ENCODE measurements around the gene INTS2. TPM values are rescaled to one million over a fixed set of nuclear protein-coding genes. Genes with fewer than 3 reads are reported as not detected.

Gene INTS2
- total RNA-seq, 2 experiments from 2014 or later: 23.4 to 27.9 TPM

DNA sequence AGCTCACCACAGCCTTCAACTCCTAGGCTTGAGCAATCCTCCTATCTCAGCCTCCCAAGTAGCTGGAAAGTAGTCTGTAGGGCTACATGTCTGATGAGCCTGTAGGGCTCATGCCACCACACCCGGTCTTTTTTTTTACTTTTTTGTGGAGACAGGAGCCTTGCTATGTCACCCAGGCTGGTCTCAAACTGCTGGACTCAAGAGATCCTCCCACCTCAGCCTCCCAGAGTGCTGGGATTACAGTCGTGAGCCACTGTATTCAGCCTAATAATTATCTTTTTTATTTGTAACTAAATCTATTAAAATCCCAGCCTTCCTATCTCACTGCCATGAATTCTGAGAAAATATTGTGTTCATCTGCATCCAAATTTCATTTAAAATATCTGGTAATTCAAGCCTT is 79.5 kb downstream of the INTS2 start:
- ATAC-seq (no peak), DNase-seq (no peak)
- CTCF ChIA-PET: no interaction called here
- Mint-ChIP-seq H3K27me3 (no peaks in the 10 kb centered on the region), H3K4me1 (no peaks in the 10 kb centered on the region), H3K9me3 (ENCODE audit: low read depth) (no peaks in the 10 kb centered on the region), H3K36me3 (ENCODE audit: low read depth) (peaks cover 27% of the 10 kb centered on the region), H3K4me3 (no peak overlapping the region), H3K27ac (no peak overlapping the region)
- POLR2A ChIA-PET: interaction anchor here (0.7 kb wide), 1 partner anchor 238 kb away, joined by 5 read pairs; no protein-coding TSS in a partner anchor
- intact Hi-C loops (cut with DNase I, micrococcal nuclease): no loop called here

GRCh38 chr17:61847659-61848058 is 80.1 kb downstream of the INTS2 start:
- intact Hi-C loops (cut with DNase I, micrococcal nuclease): no loop called here
- H3K4me3 Mint-ChIP-seq: no peak overlapping the region
- H3K27me3 Mint-ChIP-seq: no peaks in the 10 kb centered on the region
- ChIA-PET POLR2A (interaction anchor here (0.7 kb wide), 1 partner anchor 238 kb away, joined by 5 read pairs; no protein-coding TSS in a partner anchor), CTCF (no interaction called here)
- DNase-seq: no peak
- no peak overlapping the region for H3K27ac Mint-ChIP-seq
- no peaks in the 10 kb centered on the region for H3K9me3 Mint-ChIP-seq (ENCODE audit: low read depth)
- no peaks in the 10 kb centered on the region for H3K4me1 Mint-ChIP-seq
- no peak for ATAC-seq
- peaks cover 27% of the 10 kb centered on the region for H3K36me3 Mint-ChIP-seq (ENCODE audit: low read depth)

DNA sequence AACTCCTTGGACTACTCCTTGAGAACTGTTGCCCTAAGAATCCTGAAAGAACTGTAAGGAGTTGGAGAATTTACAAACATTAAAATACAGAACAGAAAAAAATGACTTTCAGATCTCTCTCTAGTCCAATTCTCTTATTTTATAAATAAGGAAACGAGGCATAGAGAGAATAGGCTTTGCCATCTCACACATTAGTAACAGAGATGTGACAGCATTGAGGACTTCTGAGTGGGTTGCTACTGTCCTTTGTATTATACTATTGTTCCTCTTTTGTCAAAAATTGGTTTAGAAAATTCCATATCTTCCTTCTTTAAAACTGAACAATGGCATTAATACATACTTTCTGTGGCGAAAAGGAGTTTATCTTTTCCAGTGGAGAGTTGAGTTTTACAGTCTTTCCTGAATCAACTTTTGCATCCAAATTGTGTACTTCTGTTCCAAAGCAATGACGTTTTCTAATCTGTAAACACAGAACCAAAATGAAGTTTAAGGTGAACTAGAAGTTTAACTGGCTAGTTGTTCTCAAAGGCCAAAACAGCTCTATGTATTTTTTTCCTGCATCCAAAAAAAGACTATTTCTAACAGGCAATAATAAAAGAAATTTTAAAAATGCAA is 80.9 kb downstream of the INTS2 start:
- peaks cover 21% of the 10 kb centered on the region for H3K36me3 Mint-ChIP-seq (ENCODE audit: low read depth)
- H3K4me3 Mint-ChIP-seq: no peak overlapping the region
- intact Hi-C loops (cut with DNase I, micrococcal nuclease): no loop called here
- no peak for DNase-seq
- CTCF ChIA-PET: no interaction called here
- no peak overlapping the region for H3K27ac Mint-ChIP-seq
- POLR2A ChIA-PET: no interaction called here
- no peaks in the 10 kb centered on the region for H3K9me3 Mint-ChIP-seq (ENCODE audit: low read depth)
- no peaks in the 10 kb centered on the region for H3K27me3 Mint-ChIP-seq
- ATAC-seq: no peak
- no peaks in the 10 kb centered on the region for H3K4me1 Mint-ChIP-seq

DNA sequence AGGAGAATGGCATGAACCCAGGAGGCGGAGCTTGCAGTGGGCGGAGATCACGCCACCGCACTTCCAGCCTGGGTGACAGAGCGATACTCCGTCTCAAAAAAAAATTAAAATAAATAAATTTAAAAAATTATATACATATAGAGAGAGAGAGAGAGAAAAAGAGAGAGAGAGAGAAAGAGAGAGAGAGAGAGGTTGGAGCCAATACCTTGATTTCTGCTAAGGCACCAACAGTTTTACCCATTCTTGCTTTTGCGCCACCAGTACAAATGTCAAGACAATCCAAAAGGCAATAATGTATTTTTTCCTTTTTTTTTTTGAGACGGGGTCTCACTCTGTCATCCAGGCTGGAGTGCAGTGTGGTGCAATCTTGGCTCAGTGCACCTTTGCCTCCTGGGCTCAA is 81.7 kb downstream of the INTS2 start:
- ChIA-PET CTCF (no interaction called here), POLR2A (no interaction called here)
- Mint-ChIP-seq H3K4me1 (no peaks in the 10 kb centered on the region), H3K27me3 (no peaks in the 10 kb centered on the region), H3K9me3 (ENCODE audit: low read depth) (no peaks in the 10 kb centered on the region), H3K36me3 (ENCODE audit: low read depth) (peaks cover 21% of the 10 kb centered on the region), H3K27ac (no peak overlapping the region), H3K4me3 (no peak overlapping the region)
- ATAC-seq (no peak), DNase-seq (no peak)
- intact Hi-C loops (cut with DNase I, micrococcal nuclease): no loop called here

DNA sequence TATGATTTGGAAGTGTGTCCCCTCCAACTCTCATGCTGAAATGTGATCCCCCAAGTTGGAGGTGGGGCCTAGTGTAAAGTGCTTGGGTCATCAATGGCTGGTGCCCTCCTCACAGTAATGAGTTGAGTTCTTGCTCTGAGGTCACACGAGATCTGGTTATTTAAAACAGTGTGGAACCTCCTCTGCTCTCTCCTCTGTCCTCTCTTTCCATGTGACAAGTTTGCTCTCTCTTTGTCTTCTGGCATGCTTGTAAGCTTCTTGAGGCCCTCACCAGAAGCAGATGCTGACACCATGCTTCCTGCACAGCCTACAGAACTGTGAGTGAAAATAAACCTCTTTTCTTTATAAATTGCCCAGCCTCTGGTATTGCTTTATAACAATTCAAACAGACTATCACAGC is 84.3 kb downstream of the INTS2 start:
- ChIA-PET CTCF (no interaction called here), POLR2A (no interaction called here)
- DNase-seq (no peak), ATAC-seq (no peak)
- Mint-ChIP-seq H3K36me3 (ENCODE audit: low read depth) (peaks cover 21% of the 10 kb centered on the region), H3K4me3 (no peak overlapping the region), H3K9me3 (ENCODE audit: low read depth) (no peaks in the 10 kb centered on the region), H3K27me3 (no peaks in the 10 kb centered on the region), H3K4me1 (no peaks in the 10 kb centered on the region), H3K27ac (no peak overlapping the region)
- intact Hi-C loops (cut with DNase I, micrococcal nuclease): no loop called here

GRCh38 chr17:61842899-61843298 is 84.9 kb downstream of the INTS2 start:
- Mint-ChIP-seq H3K9me3 (ENCODE audit: low read depth) (no peaks in the 10 kb centered on the region), H3K4me3 (no peak overlapping the region), H3K27me3 (no peaks in the 10 kb centered on the region), H3K36me3 (ENCODE audit: low read depth) (peaks cover 21% of the 10 kb centered on the region), H3K27ac (no peak overlapping the region), H3K4me1 (no peaks in the 10 kb centered on the region)
- no peak for ATAC-seq
- ChIA-PET CTCF (no interaction called here), POLR2A (no interaction called here)
- no peak for DNase-seq
- intact Hi-C loops (cut with DNase I, micrococcal nuclease): no loop called here

DNA sequence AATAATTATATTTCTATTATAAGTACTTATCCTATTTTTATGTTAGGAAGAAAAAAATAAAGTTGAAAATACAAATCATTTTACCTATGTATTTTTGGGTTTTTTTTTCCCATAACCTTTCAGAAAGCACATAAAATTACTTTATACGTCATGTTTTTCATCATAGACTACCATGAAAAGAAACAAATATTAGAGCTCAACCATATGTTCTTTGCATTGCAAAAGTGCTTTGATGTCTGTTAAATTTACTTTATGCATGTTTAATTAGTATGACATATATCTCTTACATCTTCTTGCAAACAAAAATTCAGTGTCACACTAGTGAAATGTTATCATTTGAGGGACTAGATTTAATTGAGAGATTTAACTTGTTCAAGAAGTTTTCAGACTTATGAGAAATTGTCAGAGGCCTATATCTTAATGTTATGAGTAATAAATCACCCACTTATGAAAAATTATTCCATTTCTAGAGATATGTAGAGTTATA is 88.4 kb downstream of the INTS2 start:
- DNase-seq (no peak), ATAC-seq (no peak)
- CTCF ChIA-PET: interaction anchor here (0.5 to 1.2 kb wide), 3 partner anchors 10 to 268 kb away, joined by 3 to 5 read pairs (median 3); no protein-coding TSS in a partner anchor
- POLR2A ChIA-PET: interaction anchor here (0.6 kb wide), 1 partner anchor 219 kb away, joined by 3 read pairs; no protein-coding TSS in a partner anchor
- H3K27me3 Mint-ChIP-seq: no peaks in the 10 kb centered on the region
- intact Hi-C loops (cut with DNase I, micrococcal nuclease): no loop called here
- no peaks in the 10 kb centered on the region for H3K4me1 Mint-ChIP-seq
- H3K36me3 Mint-ChIP-seq (ENCODE audit: low read depth): peaks cover 6% of the 10 kb centered on the region
- no peak overlapping the region for H3K4me3 Mint-ChIP-seq
- no peak overlapping the region for H3K27ac Mint-ChIP-seq
- no peaks in the 10 kb centered on the region for H3K9me3 Mint-ChIP-seq (ENCODE audit: low read depth)

- ChIA-PET POLR2A (no interaction called here), CTCF (interaction anchor here (0.8 to 1.9 kb wide), 11 partner anchors 23 to 314 kb away, joined by 3 to 10 read pairs (median 4); no protein-coding TSS in a partner anchor)
- no peaks in the 10 kb centered on the region for H3K4me1 Mint-ChIP-seq
- intact Hi-C loops (cut with DNase I, micrococcal nuclease): loop anchor here (1.0 to 2.0 kb wide), 4 partner anchors 201 to 425 kb away; no protein-coding TSS in a partner anchor
- H3K36me3 Mint-ChIP-seq (ENCODE audit: low read depth): peaks cover 2% of the 10 kb centered on the region
- no peak overlapping the region for H3K27ac Mint-ChIP-seq
- DNase-seq (peak; percentile 72), ATAC-seq (no peak)
- no peaks in the 10 kb centered on the region for H3K9me3 Mint-ChIP-seq (ENCODE audit: low read depth)
- H3K4me3 Mint-ChIP-seq: no peak overlapping the region
- no peaks in the 10 kb centered on the region for H3K27me3 Mint-ChIP-seq
Observed at GRCh38 chr17:61837175-61838051, 90.4 kb downstream of the INTS2 start.

- no peaks in the 10 kb centered on the region for H3K27me3 Mint-ChIP-seq
- no peaks in the 10 kb centered on the region for H3K4me1 Mint-ChIP-seq
- H3K9me3 Mint-ChIP-seq (ENCODE audit: low read depth): no peaks in the 10 kb centered on the region
- no peak overlapping the region for H3K4me3 Mint-ChIP-seq
- DNase-seq (no peak), ATAC-seq (no peak)
- no peak overlapping the region for H3K27ac Mint-ChIP-seq
- POLR2A ChIA-PET: interaction anchor here (0.5 kb wide), 1 partner anchor 48 kb away, joined by 9 read pairs; no protein-coding TSS in a partner anchor
- intact Hi-C loops (cut with DNase I, micrococcal nuclease): loop anchor here (1.0 to 2.0 kb wide), 4 partner anchors 200 to 424 kb away; no protein-coding TSS in a partner anchor
- CTCF ChIA-PET: interaction anchor here (0.7 to 1.9 kb wide), 13 partner anchors 13 to 313 kb away, joined by 3 to 10 read pairs (median 4); no protein-coding TSS in a partner anchor
- H3K36me3 Mint-ChIP-seq (ENCODE audit: low read depth): no peaks in the 10 kb centered on the region
Observed at GRCh38 chr17:61836266-61837174, 91.3 kb downstream of the INTS2 start.

DNA sequence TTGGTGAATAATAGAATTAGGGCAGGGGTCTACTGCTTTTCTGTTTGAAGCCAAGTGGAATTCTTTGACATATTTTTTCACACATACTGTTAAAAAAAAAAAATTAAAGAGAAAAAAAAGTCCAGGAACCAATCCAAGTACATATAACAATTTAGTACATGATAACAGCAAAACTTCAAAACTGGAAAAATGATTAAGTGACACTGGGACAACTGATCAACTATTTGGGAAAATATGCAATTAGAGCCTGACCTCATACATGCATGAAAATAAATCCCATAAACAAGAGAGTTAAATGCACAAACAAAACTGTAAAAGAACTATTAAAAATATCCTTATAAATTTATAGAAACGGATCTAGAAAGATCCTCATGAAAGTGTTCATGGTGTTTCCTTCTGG is 92.2 kb downstream of the INTS2 start:
- Mint-ChIP-seq H3K4me3 (no peak overlapping the region), H3K36me3 (ENCODE audit: low read depth) (no peaks in the 10 kb centered on the region), H3K4me1 (no peaks in the 10 kb centered on the region), H3K27me3 (no peaks in the 10 kb centered on the region), H3K27ac (no peak overlapping the region), H3K9me3 (ENCODE audit: low read depth) (no peaks in the 10 kb centered on the region)
- ChIA-PET POLR2A (no interaction called here), CTCF (interaction anchor here (1.9 kb wide), 1 partner anchor 200 kb away, joined by 10 read pairs; no protein-coding TSS in a partner anchor)
- intact Hi-C loops (cut with DNase I, micrococcal nuclease): loop anchor here in 1 of 2 experiments (2.0 kb wide), 1 partner anchor 423 kb away; no protein-coding TSS in a partner anchor
- no peak for DNase-seq
- no peak for ATAC-seq

DNA sequence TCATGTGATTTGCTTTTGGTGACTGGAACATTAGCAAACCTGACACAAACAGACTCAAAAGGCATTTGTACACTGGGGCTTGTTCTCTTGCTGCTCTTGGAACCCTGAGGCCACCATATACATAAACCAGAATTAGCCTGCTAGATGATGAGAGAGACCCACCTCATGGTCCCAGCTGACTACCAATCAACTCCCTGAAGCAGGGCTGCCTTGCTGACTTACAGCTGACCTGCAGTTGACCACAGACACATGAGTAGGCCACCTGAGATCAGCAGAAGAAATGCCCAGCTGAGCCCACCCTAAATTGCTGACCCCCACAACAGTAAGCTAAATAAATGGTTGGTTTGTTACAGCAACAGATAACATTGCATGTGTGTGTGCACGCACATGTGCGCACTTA is 93.2 kb downstream of the INTS2 start:
- POLR2A ChIA-PET: no interaction called here
- H3K9me3 Mint-ChIP-seq (ENCODE audit: low read depth): no peaks in the 10 kb centered on the region
- CTCF ChIA-PET: interaction anchor here (0.5 to 1.3 kb wide), 6 partner anchors 10 to 903 kb away, joined by 3 to 4 read pairs (median 3); no protein-coding TSS in a partner anchor
- ATAC-seq (no peak), DNase-seq (no peak)
- intact Hi-C loops (cut with DNase I, micrococcal nuclease): no loop called here
- H3K36me3 Mint-ChIP-seq (ENCODE audit: low read depth): no peaks in the 10 kb centered on the region
- H3K27me3 Mint-ChIP-seq: no peaks in the 10 kb centered on the region
- no peak overlapping the region for H3K4me3 Mint-ChIP-seq
- no peaks in the 10 kb centered on the region for H3K4me1 Mint-ChIP-seq
- H3K27ac Mint-ChIP-seq: no peak overlapping the region
